Spleen (tissue), 11 donors: ENCODE measurements around the gene LMF2. TPM values are rescaled to one million over a fixed set of nuclear protein-coding genes. Genes with fewer than 3 reads are reported as not detected.
A peak's percentile ranks its signal among the peaks of the same experiment; 100 is the strongest.
"Not testable (repeated sequence)": the region's sequence is repeated elsewhere in the genome, so short reads cannot be mapped to it uniquely, and the experiment has no call there.

ENCODE experiments used
- DNase-seq: peaks from one replicate; pipeline ENCODE4 v3.0.0-alpha.2; 2020
- H3K27ac ChIP-seq, 8 donors: fragments of 200-600 bp; sonication (generic) in 7 of 8; 1 replicate in 4 of 8; 2 replicates in 4 of 8; pipeline versions ENCODE4 v1.5.0 to v1.8.0; 2016 to 2021; ENCODE audit warnings: inconsistent platforms in 4 of 8, mild to moderate bottlenecking in 4 of 8, moderate library complexity in 1 of 8
- H3K27me3 ChIP-seq, 7 donors: fragments of 200-600 bp; sonication (generic) in 6 of 7; replicated peaks in 1 of 7; 1 replicate in 4 of 7; 2 replicates in 3 of 7; pipeline versions ENCODE4 v1.5.0 to v1.8.0; 2016 to 2021; ENCODE audit warnings: inconsistent platforms in 3 of 7, mild to moderate bottlenecking in 1 of 7
- H3K36me3 ChIP-seq, 6 donors: fragments of 200-600 bp; sonication (generic) in 5 of 6; 1 replicate in 4 of 6; 2 replicates in 2 of 6; pipeline versions ENCODE4 v1.5.0 to v1.8.0; 2016 to 2021; ENCODE audit warnings: inconsistent platforms in 2 of 6
- H3K4me1 ChIP-seq, 6 donors: fragments of 200-600 bp; sonication (generic) in 5 of 6; 1 replicate in 3 of 6; 2 replicates in 3 of 6; pipeline versions ENCODE4 v1.5.0 to v1.8.0; 2016 to 2021; ENCODE audit warnings: inconsistent platforms in 3 of 6
- H3K4me3 ChIP-seq, 8 donors: fragments of 200-600 bp; sonication (generic) in 7 of 8; 1 replicate in 4 of 8; 2 replicates in 4 of 8; pipeline versions ENCODE4 v1.5.0 to v1.8.0; 2016 to 2021; ENCODE audit warnings: inconsistent platforms in 4 of 8, mild to moderate bottlenecking in 4 of 8, moderate library complexity in 2 of 8
- H3K9me3 ChIP-seq, 8 donors: fragments of 200-600 bp; sonication (generic) in 7 of 8; 1 replicate in 4 of 8; 2 replicates in 4 of 8; pipeline versions ENCODE4 v1.5.0 to v1.8.0; 2016 to 2021; ENCODE audit warnings: inconsistent platforms in 4 of 8
- POLR2A ChIP-seq, 3 donors: fragments of 450-650 bp; IDR thresholded peaks; one replicate each; pipeline ENCODE4 v1.5.1; 2017; ENCODE audit warnings: antibody characterized with exemption in 3 of 3, mild to moderate bottlenecking in 1 of 3
- POLR2AphosphoS5 ChIP-seq, 3 donors: sonication (generic); formaldehyde crosslinking; IDR thresholded peaks; one replicate each; pipeline ENCODE4 v1.5.1; 2017; ENCODE audit warnings: antibody characterized with exemption in 3 of 3
- WGBS, 5 donors: extraction: QIAGEN DNeasy Blood & Tissue Kit in 3 of 5; methylation state at CpG; one replicate each; pipeline versions ENCODE4 v1.1.5 to v1.1.7; 2013 to 2018; 5-methylcytosine and 5-hydroxymethylcytosine counted together
- intact Hi-C: fragments of 100-400 bp; cut with DNase I; formaldehyde crosslinking; loops from one replicate; pipeline ENCODE4 v1.15.0; 2023; ENCODE audit warnings: low total_unique reads
- polyA plus RNA-seq, 3 donors: library from polyadenylated mRNA; stranded (reverse); fragments of 200-250 nt; gene quantifications; one replicate each; pipeline ENCODE4 v1.2.1, GENCODE V29; 2013
- total RNA-seq, 7 donors: library from RNA; depleted of rRNA in 3 of 7; stranded (reverse); fragments of >200 nt in 3 of 7; fragmentation: NEBNext Ultra II Directional in 4 of 7; extraction: Animal tissue kit (Norgen Biotek cat#: 25700) in 4 of 7; gene quantifications; one replicate each; pipeline versions ENCODE4 v1.1.0 to v1.2.1, GENCODE V29; 2016 to 2021
- TF ChIP-seq, protein P1 (sequence below), 11 experiments: fragments of 200-600 bp in 7 of 11; fragments of 450-650 bp in 4 of 11; sonication (generic) in 4 of 11; IDR thresholded peaks in 8 of 11; conservative IDR thresholded peaks in 3 of 11; 1 replicate in 7 of 11; 2 replicates in 4 of 11; pipeline versions ENCODE4 v1.4.0 to v1.8.0; 2016 to 2021; ENCODE audit warnings: antibody characterized with exemption in 11 of 11, inconsistent platforms in 4 of 11, mild to moderate bottlenecking in 1 of 11
- donor health status: healthy with polysubstance abuse.
- donor health status: DM: no; HTN: no; CAD: no; lungs with moderate emphysema.
- donor health status: DM: no; HTN: no; CAD: no.
- donor health status: Bipolar disorder and iron deficiency.
- donor health status: healthy.
- donor health status: DM: no; HTN: no; CAD: no.
- donor health status: DM: yes; HTN: yes; CAD: no.

Gene LMF2
- total and polyA plus RNA-seq, 10 donors = 36.6 to 81.1 (median 70.0) TPM

- Histone ChIP-seq H3K36me3 (peaks cover 0 to 68% (median 58%) of the 10 kb centered on the region in 6 donors), H3K4me1 (peaks cover 24 to 51% (median 32%) of the 10 kb centered on the region in 6 donors), H3K4me3 (no peak overlapping the region), H3K27me3 (no peaks in the 10 kb centered on the region), H3K9me3 (no peaks in the 10 kb centered on the region), H3K27ac (no peak overlapping the region)
- 90 to 93% (median 92%) methylated on average over 14 to 22 of the region's 22 CpGs for WGBS, 5 donors
- TF ChIP-seq, protein P1, sequence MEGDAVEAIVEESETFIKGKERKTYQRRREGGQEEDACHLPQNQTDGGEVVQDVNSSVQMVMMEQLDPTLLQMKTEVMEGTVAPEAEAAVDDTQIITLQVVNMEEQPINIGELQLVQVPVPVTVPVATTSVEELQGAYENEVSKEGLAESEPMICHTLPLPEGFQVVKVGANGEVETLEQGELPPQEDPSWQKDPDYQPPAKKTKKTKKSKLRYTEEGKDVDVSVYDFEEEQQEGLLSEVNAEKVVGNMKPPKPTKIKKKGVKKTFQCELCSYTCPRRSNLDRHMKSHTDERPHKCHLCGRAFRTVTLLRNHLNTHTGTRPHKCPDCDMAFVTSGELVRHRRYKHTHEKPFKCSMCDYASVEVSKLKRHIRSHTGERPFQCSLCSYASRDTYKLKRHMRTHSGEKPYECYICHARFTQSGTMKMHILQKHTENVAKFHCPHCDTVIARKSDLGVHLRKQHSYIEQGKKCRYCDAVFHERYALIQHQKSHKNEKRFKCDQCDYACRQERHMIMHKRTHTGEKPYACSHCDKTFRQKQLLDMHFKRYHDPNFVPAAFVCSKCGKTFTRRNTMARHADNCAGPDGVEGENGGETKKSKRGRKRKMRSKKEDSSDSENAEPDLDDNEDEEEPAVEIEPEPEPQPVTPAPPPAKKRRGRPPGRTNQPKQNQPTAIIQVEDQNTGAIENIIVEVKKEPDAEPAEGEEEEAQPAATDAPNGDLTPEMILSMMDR (IDR thresholded peaks at IDR 0.05 in 8 of 11, conservative IDR thresholded peaks at IDR 0.05 in 3 of 11) = no peak
- TF ChIP-seq POLR2A (IDR thresholded peaks at IDR 0.05) (no peak), POLR2AphosphoS5 (IDR thresholded peaks at IDR 0.05) (peak in 1 of 3 donors; percentile 68)
- intact Hi-C loops = no loop called here
- no peak for DNase-seq
Measured at GRCh38 chr22:50522806-50523438, 15.4 kb upstream of the LMF2 start.

- H3K4me3 ChIP-seq = no peak overlapping the region
- intact Hi-C loops = no loop called here
- H3K9me3 ChIP-seq = no peaks in the 10 kb centered on the region
- DNase-seq = no peak
- no peaks in the 10 kb centered on the region for H3K27me3 ChIP-seq
- TF ChIP-seq POLR2AphosphoS5 (IDR thresholded peaks at IDR 0.05) = no peak
- TF ChIP-seq, protein P1 (IDR thresholded peaks at IDR 0.05 in 8 of 11, conservative IDR thresholded peaks at IDR 0.05 in 3 of 11) = no peak
- TF ChIP-seq POLR2A (IDR thresholded peaks at IDR 0.05) = no peak
- H3K27ac ChIP-seq = no peak overlapping the region
- WGBS, 5 donors = 93 to 96% (median 94%) methylated on average over 9 to 15 of the region's 15 CpGs
- H3K4me1 ChIP-seq = peaks cover 22 to 45% (median 26%) of the 10 kb centered on the region in 6 donors
- peaks cover 0 to 71% (median 64%) of the 10 kb centered on the region in 6 donors for H3K36me3 ChIP-seq
Measured at GRCh38 chr22:50522208-50522805, 14.8 kb upstream of the LMF2 start.

GRCh38 chr22:50521710-50522109 lies 14.2 kb upstream of the LMF2 start:
- WGBS, 5 donors = 92 to 97% (median 95%) methylated on average over 7 to 10 of the region's 10 CpGs
- Histone ChIP-seq H3K27ac (no peak overlapping the region), H3K9me3 (no peaks in the 10 kb centered on the region), H3K36me3 (peaks cover 0 to 77% (median 70%) of the 10 kb centered on the region in 6 donors), H3K4me1 (peaks cover 16 to 39% (median 20%) of the 10 kb centered on the region in 6 donors), H3K27me3 (no peaks in the 10 kb centered on the region), H3K4me3 (no peak overlapping the region)
- no peak for DNase-seq
- intact Hi-C loops = no loop called here
- TF ChIP-seq, protein P1 (IDR thresholded peaks at IDR 0.05 in 8 of 11, conservative IDR thresholded peaks at IDR 0.05 in 3 of 11) = no peak
- no peak for TF ChIP-seq POLR2A (IDR thresholded peaks at IDR 0.05)
- TF ChIP-seq POLR2AphosphoS5 (IDR thresholded peaks at IDR 0.05) = no peak

DNA sequence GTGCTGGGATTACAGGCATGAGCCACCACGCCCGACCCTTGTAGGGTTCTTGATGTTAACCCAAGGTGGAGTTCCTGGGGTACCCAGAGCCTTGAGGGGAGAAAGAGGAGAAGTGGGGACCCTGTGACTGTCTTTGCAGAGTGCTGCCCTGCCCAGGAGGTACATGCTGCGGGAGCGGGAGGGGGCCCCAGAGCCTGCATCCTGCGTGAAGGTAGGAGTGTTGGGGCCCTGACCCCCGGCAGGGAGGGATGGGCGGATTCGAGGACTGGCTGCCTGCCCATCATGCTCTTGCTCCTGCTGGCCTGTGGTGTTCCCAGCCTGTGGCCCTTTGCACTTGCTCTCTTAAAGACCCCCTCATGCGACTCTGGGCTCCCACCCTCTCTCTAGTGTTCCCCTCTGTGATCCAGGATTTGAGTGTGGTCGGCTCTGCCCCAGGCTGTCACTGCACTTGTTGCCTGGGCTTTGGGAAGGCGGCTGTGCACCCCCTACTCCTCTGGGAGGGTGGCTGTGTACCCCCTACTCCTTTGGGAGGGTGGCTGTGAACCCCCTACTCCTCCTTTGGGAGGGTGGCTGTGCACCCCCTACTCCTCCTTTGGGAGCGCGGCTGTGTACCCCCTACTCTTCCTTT lies 13.4 kb upstream of the LMF2 start:
- Histone ChIP-seq H3K9me3 (no peaks in the 10 kb centered on the region), H3K27ac (no peak overlapping the region), H3K36me3 (peaks cover 0 to 85% (median 74%) of the 10 kb centered on the region in 6 donors), H3K4me1 (peaks cover 12 to 31% (median 15%) of the 10 kb centered on the region in 6 donors), H3K4me3 (no peak overlapping the region), H3K27me3 (no peaks in the 10 kb centered on the region)
- no peak for DNase-seq
- TF ChIP-seq, protein P1 (IDR thresholded peaks at IDR 0.05 in 8 of 11, conservative IDR thresholded peaks at IDR 0.05 in 3 of 11) = no peak
- TF ChIP-seq POLR2A (IDR thresholded peaks at IDR 0.05) (no peak), POLR2AphosphoS5 (IDR thresholded peaks at IDR 0.05) (no peak)
- intact Hi-C loops = no loop called here
- 91 to 96% (median 93%) methylated on average over 13 of the region's 13 CpGs for WGBS, 5 donors

- 95 to 100% (median 98%) methylated on average over 8 of the region's 8 CpGs for WGBS, 5 donors
- DNase-seq, H3K27me3 ChIP-seq, intact Hi-C loops, H3K27ac ChIP-seq, H3K9me3 ChIP-seq, H3K4me3 ChIP-seq: not testable (repeated sequence)
- peaks cover 12 to 26% (median 15%) of the 10 kb centered on the region in 6 donors for H3K4me1 ChIP-seq
- H3K36me3 ChIP-seq = peaks cover 0 to 89% (median 74%) of the 10 kb centered on the region in 6 donors
Measured at GRCh38 chr22:50520184-50520583, 12.7 kb upstream of the LMF2 start.
